Measurements from ENCODE around the gene LMAN2.

LMAN2 gene

DNA sequence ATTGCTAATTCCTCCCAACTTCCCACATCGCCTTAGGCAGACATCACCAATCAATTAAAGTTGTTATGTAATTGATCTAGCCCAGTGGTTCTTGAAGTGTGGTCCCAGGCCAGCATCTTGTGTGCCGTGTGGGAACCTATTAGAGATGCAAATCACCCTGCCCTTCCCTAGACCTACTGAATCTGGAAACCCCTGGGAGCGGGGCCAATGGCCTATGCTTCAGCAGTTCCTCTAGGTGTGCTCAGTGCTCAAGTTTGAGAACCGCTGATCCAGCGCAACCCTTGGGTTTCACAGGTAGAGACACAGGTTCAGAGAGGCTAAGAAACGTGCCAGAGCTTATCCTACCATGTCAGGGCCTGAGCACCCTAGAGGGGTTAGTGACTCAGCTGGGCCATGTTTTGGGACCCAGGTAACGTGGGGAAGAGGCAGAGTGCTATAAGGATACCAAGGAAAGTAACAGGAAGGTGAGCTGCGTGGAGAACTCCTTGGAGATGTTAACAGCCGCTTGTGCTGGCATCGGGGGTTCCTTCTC, 37.1 kb upstream of the LMAN2 start:
- DNase-seq (ENCODE audit: extremely low spot score) = no peak
- CTCF ChIA-PET = interaction anchor here (1.1 to 30.0 kb wide), 12 partner anchors 16 to 276 kb away, joined by 3 to 734 read pairs (median 28); partner anchors contain the start of genes DOK3, F12, LMAN2 and PDLIM7
- POLR2A ChIA-PET = interaction anchor here (1.2 to 2.0 kb wide), 2 partner anchors 38 to 113 kb away, joined by 3 to 7 read pairs; partner anchors contain the start of gene GRK6
- TF ChIP-seq, protein P1, sequence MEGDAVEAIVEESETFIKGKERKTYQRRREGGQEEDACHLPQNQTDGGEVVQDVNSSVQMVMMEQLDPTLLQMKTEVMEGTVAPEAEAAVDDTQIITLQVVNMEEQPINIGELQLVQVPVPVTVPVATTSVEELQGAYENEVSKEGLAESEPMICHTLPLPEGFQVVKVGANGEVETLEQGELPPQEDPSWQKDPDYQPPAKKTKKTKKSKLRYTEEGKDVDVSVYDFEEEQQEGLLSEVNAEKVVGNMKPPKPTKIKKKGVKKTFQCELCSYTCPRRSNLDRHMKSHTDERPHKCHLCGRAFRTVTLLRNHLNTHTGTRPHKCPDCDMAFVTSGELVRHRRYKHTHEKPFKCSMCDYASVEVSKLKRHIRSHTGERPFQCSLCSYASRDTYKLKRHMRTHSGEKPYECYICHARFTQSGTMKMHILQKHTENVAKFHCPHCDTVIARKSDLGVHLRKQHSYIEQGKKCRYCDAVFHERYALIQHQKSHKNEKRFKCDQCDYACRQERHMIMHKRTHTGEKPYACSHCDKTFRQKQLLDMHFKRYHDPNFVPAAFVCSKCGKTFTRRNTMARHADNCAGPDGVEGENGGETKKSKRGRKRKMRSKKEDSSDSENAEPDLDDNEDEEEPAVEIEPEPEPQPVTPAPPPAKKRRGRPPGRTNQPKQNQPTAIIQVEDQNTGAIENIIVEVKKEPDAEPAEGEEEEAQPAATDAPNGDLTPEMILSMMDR (IDR thresholded peaks at IDR 0.05; ENCODE audit: control extremely low read depth, extremely low read depth, low read depth, missing control alignments) = no peak

DNA sequence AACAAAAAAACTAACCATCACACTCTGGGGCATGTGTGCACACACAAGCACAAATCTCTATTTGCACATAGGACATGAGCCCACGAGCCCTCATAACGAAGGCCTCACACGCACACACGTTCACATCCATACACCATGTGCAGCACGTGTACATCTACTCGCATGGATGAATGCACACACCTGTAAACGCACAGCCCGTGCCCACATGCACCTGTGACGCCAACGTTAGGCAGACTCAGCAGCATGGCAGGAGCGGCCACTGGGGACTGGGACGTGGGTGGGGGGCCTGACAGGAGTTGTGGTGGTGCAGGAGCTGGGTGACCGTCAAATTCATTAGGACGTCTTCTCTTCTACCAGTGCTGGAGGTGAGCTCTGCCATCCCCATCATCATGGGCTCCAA, 35.9 kb upstream of the LMAN2 start:
- POLR2A ChIA-PET = no interaction called here
- CTCF ChIA-PET = interaction anchor here (8.8 to 30.0 kb wide), 3 partner anchors 18 to 63 kb away, joined by 285 to 734 read pairs (median 321); partner anchors contain the start of genes F12, LMAN2, PFN3 and PRR7
- TF ChIP-seq, protein P1 (IDR thresholded peaks at IDR 0.05; ENCODE audit: control extremely low read depth, extremely low read depth, low read depth, missing control alignments) = no peak
- DNase-seq (ENCODE audit: extremely low spot score) = no peak

DNA sequence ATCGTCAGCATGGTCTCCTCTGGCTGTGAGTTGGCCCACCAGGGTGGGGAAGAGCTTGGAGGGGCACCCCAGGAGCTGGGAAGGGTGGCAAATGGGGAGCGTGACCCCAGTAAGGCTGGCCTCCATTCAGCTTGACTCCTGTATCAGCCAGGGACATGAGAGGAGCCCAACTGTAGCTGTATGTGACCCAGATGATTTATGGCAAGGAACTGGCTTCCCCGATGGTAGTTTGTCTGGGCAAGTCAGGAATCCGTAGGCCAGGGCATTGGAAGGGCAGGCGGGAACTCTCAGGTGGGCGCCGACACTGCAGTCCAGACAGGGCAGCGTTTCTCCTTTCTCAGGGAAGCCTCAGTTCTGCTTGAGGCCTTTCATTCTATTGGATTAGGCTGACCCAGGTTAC, 35.1 kb upstream of the LMAN2 start:
- TF ChIP-seq, protein P1 (IDR thresholded peaks at IDR 0.05; ENCODE audit: control extremely low read depth, extremely low read depth, low read depth, missing control alignments) = no peak
- ChIA-PET CTCF (interaction anchor here (0.6 to 30.0 kb wide), 6 partner anchors 18 to 115 kb away, joined by 3 to 734 read pairs (median 5); partner anchors contain the start of genes F12, LMAN2, PFN3 and RGS14), POLR2A (no interaction called here)
- DNase-seq (ENCODE audit: extremely low spot score) = no peak

DNA sequence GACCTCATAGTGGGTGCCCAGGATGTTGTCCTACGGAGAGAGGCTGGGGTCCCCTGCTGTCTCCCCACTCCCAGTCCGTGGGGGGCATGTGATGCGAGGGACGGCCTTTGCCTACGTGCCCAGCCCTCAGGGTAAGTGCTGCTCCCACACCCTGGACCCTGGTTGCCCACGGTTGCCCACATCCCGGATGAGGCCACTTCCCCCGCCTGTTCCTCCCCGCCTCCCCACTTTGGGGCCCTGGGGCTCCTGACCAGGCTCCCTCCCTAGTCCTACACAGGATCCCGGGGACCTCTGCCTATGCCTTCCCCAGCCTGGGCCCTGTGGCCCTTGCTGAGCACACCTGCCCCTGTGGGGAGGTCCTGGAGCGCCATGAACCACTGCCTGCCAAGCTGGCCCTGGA, 34.3 kb upstream of the LMAN2 start:
- ChIA-PET CTCF (interaction anchor here (0.7 to 30.0 kb wide), 7 partner anchors 9 to 116 kb away, joined by 3 to 734 read pairs (median 4); partner anchors contain the start of genes F12, LMAN2, PFN3 and RGS14), POLR2A (no interaction called here)
- TF ChIP-seq, protein P1 (IDR thresholded peaks at IDR 0.05; ENCODE audit: control extremely low read depth, extremely low read depth, low read depth, missing control alignments) = no peak
- no peak for DNase-seq (ENCODE audit: extremely low spot score)

DNA sequence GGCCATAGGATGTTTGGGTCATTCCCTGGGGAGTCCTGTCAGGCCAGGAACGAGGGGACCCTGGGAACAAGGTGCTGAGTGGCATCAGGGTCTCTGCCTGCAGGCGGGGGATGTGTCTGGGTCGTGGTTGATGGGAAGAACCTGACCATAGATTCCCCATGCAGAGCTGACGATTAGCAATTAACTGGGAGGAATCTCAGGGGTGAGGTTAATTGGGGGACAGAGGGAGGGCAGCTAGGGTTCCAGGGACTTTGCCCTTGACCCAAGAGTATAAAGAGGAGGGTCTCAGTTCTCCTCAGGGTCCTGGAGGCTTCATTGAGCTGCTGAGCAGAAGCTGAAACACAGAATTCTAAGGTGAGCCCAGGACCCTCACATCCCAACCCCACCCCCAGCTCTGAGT, 32.7 kb upstream of the LMAN2 start, which contains the start of gene SLC34A1:
Gene SLC34A1 (plus strand): TSS at position 301 of the 400 bp plus-strand sequence. CDS start 1,308 bp downstream, outside the sequence.
- ChIA-PET CTCF (interaction anchor here (1.1 to 30.0 kb wide), 7 partner anchors 10 to 271 kb away, joined by 3 to 734 read pairs (median 6); partner anchors contain the start of genes F12, LMAN2, PFN3 and RGS14), POLR2A (interaction anchor here (0.7 to 1.1 kb wide), 2 partner anchors 13 to 71 kb away, joined by 3 to 4 read pairs; no protein-coding TSS in a partner anchor)
- TF ChIP-seq, protein P1 (IDR thresholded peaks at IDR 0.05; ENCODE audit: control extremely low read depth, extremely low read depth, low read depth, missing control alignments) = no peak
- no peak for DNase-seq (ENCODE audit: extremely low spot score)

DNA sequence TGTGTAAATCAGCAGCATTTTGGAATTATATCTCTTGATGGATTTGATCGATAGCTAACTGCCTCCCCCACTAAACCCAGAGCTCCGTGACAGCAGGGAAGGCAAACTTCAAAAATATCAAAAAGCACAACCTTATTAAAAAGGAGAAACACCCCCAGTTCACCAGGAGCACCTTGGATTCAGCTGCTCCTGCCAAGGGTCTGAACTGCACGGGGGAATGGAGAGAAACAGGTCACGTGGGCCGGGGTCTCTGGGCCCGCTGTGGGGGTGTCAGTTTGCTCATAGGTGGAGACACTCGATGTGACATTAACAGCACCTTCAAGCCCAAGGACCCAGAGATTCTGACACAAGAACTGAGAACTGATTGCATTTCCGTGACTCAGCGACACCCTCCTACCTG, 31.7 kb upstream of the LMAN2 start:
- CTCF ChIA-PET = interaction anchor here (0.8 to 35.5 kb wide), 7 partner anchors 2 to 73 kb away, joined by 3 to 734 read pairs (median 6); partner anchors contain the start of genes LMAN2, RGS14 and SLC34A1
- TF ChIP-seq, protein P1 (IDR thresholded peaks at IDR 0.05; ENCODE audit: control extremely low read depth, extremely low read depth, low read depth, missing control alignments) = no peak
- no peak for DNase-seq (ENCODE audit: extremely low spot score)
- POLR2A ChIA-PET = interaction anchor here (1.1 kb wide), 1 partner anchor 72 kb away, joined by 3 read pairs; no protein-coding TSS in a partner anchor

All from GM10248 (cell line).